ENCODE measurements around the gene IRF2.
"Not testable (repeated sequence)": the region's sequence is repeated elsewhere in the genome, so short reads cannot be mapped to it uniquely, and the experiment has no call there.

Gene IRF2

GRCh38 chr4:184384810-184385557 lies 89.4 kb downstream of the IRF2 start:
- no peak for DNase-seq

- no peak for DNase-seq
Observed at GRCh38 chr4:184384056-184384809, 90.1 kb downstream of the IRF2 start.

GRCh38 chr4:184383497-184384055 lies 90.8 kb downstream of the IRF2 start:
- DNase-seq, result no peak

- DNase-seq, result no peak
Observed at GRCh38 chr4:184382189-184382846, 92.0 kb downstream of the IRF2 start.

- no peak for DNase-seq
Observed at GRCh38 chr4:184380707-184381106, 93.6 kb downstream of the IRF2 start.

- DNase-seq, result not testable (repeated sequence)
Observed at GRCh38 chr4:184380214-184380613, 94.1 kb downstream of the IRF2 start.

GRCh38 chr4:184376923-184377322 lies 97.4 kb downstream of the IRF2 start:
- DNase-seq, result no peak

GRCh38 chr4:184376126-184376838 lies 98.1 kb downstream of the IRF2 start:
- DNase-seq, result no peak

GRCh38 chr4:184375623-184376022 lies 98.7 kb downstream of the IRF2 start:
- not testable (repeated sequence) for DNase-seq

- no peak for DNase-seq
Observed at GRCh38 chr4:184375027-184375426, 99.3 kb downstream of the IRF2 start.

GRCh38 chr4:184373886-184374405 lies 100.4 kb downstream of the IRF2 start:
- DNase-seq, result no peak

GRCh38 chr4:184371390-184371787 lies 103.0 kb downstream of the IRF2 start:
- no peak for DNase-seq

- DNase-seq, result peak; percentile 13
Observed at GRCh38 chr4:184370711-184371389, 103.5 kb downstream of the IRF2 start.

GRCh38 chr4:184369871-184370270 lies 104.5 kb downstream of the IRF2 start:
- DNase-seq, result no peak

- DNase-seq, result no peak
Observed at GRCh38 chr4:184368731-184369130, 105.6 kb downstream of the IRF2 start.

GRCh38 chr4:184368290-184368689 lies 106.1 kb downstream of the IRF2 start:
- no peak for DNase-seq

GRCh38 chr4:184364100-184364921 lies 110.0 kb downstream of the IRF2 start:
- no peak for DNase-seq

- DNase-seq, result no peak
Observed at GRCh38 chr4:184363258-184363657, 111.1 kb downstream of the IRF2 start.

- no peak for DNase-seq
Observed at GRCh38 chr4:184362396-184362795, 112.0 kb downstream of the IRF2 start.

- no peak for DNase-seq
Observed at GRCh38 chr4:184361443-184361842, 112.9 kb downstream of the IRF2 start.

GRCh38 chr4:184359888-184360287 lies 114.5 kb downstream of the IRF2 start:
- no peak for DNase-seq

Measured in GDM1 (cell line).